Endothelial cell (in vitro differentiated cells): ENCODE data around the gene NRAS. TPM values are rescaled to one million over a fixed set of nuclear protein-coding genes. Genes with fewer than 3 reads are reported as not detected.

ENCODE experiments used
- DNase-seq: peaks from one replicate; pipeline ENCODE4 v3.0.0; 2021; ENCODE audit warnings: low spot score
- H3K27ac Mint-ChIP-seq: one replicate; pipeline ENCODE4 v1.8.0; 2021; ENCODE audit warnings: mixed read lengths, inconsistent platforms; ENCODE audit not compliant: unreplicated experiment
- H3K27me3 Mint-ChIP-seq: one replicate; pipeline ENCODE4 v1.8.0; 2021; ENCODE audit warnings: mild to moderate bottlenecking, moderate library complexity, mixed read lengths, inconsistent platforms; ENCODE audit not compliant: unreplicated experiment
- H3K36me3 Mint-ChIP-seq: one replicate; pipeline ENCODE4 v1.8.0; 2021; ENCODE audit warnings: mild to moderate bottlenecking, low read depth, mixed read lengths, inconsistent platforms; ENCODE audit not compliant: unreplicated experiment
- H3K4me1 Mint-ChIP-seq: one replicate; pipeline ENCODE4 v1.8.0; 2021; ENCODE audit warnings: mild to moderate bottlenecking, mixed read lengths, inconsistent platforms; ENCODE audit not compliant: unreplicated experiment
- H3K4me3 Mint-ChIP-seq: one replicate; pipeline ENCODE4 v1.8.0; 2021; ENCODE audit warnings: mild to moderate bottlenecking, mixed read lengths, inconsistent platforms; ENCODE audit not compliant: unreplicated experiment
- H3K9me3 Mint-ChIP-seq: one replicate; pipeline ENCODE4 v1.8.0; 2021; ENCODE audit warnings: mixed read lengths, inconsistent platforms; ENCODE audit not compliant: unreplicated experiment
- total RNA-seq: library from RNA; stranded (reverse); fragmentation: NEBNext Ultra II Directional; extraction: Animal tissue kit (Norgen Biotek cat#: 25700); gene quantifications from one replicate; pipeline ENCODE4 v1.2.1, GENCODE V29; 2021; ENCODE audit not compliant: unreplicated experiment
- TF ChIP-seq, protein P1 (sequence below): fragments of 200-600 bp; sonication (generic); IDR thresholded peaks from one replicate; pipeline ENCODE4 v1.5.0; 2021; ENCODE audit warnings: antibody characterized with exemption; ENCODE audit not compliant: unreplicated experiment

The NRAS gene
- total RNA-seq, 1 donor from 2014 or later, result 74.0 TPM

DNA sequence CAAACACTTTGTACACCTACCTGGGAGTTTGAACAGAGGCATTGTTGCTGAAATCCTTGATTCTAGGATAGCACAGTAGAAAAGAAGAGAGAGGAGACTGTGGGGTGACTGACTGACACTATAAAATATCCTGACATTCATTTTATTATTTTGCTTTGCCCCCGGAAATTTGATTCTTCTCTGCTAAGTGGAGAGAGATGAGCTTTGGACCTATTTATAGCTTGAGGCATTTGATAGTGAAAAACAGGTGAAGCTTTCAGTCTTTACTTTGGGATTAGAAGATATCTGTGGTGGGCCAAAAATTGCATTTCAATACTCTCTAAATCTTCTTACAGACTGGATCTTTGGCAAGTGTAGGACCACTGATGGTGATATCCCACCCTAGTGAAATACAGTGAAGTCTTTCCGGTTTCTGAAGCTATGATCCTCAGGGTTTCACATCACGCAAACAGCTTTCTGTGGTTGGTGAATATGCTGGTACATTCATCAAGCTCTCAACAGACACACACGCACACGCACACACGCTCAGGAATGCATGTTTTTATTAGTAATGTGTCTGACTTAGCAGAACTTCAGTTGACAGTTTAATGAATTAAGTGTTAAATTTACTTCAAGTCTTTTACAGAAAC, 21.0 kb downstream of the NRAS start, which contains the start of gene AMPD1:
Gene AMPD1 (minus strand): TSS at position 117 of the 629 bp plus-strand sequence. CDS start 75 bp downstream, at position 42.
- Mint-ChIP-seq H3K4me1 (peaks cover 15% of the 10 kb centered on the region), H3K27me3 (peaks cover 7% of the 10 kb centered on the region), H3K27ac (no peak within 1 kb of the TSS), H3K4me3 (no peak within 1 kb of the TSS), H3K9me3 (no peaks in the 10 kb centered on the region), H3K36me3 (no peaks in the 10 kb centered on the region)
- DNase-seq, result no peak
- TF ChIP-seq, protein P1, sequence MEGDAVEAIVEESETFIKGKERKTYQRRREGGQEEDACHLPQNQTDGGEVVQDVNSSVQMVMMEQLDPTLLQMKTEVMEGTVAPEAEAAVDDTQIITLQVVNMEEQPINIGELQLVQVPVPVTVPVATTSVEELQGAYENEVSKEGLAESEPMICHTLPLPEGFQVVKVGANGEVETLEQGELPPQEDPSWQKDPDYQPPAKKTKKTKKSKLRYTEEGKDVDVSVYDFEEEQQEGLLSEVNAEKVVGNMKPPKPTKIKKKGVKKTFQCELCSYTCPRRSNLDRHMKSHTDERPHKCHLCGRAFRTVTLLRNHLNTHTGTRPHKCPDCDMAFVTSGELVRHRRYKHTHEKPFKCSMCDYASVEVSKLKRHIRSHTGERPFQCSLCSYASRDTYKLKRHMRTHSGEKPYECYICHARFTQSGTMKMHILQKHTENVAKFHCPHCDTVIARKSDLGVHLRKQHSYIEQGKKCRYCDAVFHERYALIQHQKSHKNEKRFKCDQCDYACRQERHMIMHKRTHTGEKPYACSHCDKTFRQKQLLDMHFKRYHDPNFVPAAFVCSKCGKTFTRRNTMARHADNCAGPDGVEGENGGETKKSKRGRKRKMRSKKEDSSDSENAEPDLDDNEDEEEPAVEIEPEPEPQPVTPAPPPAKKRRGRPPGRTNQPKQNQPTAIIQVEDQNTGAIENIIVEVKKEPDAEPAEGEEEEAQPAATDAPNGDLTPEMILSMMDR, result no peak

DNA sequence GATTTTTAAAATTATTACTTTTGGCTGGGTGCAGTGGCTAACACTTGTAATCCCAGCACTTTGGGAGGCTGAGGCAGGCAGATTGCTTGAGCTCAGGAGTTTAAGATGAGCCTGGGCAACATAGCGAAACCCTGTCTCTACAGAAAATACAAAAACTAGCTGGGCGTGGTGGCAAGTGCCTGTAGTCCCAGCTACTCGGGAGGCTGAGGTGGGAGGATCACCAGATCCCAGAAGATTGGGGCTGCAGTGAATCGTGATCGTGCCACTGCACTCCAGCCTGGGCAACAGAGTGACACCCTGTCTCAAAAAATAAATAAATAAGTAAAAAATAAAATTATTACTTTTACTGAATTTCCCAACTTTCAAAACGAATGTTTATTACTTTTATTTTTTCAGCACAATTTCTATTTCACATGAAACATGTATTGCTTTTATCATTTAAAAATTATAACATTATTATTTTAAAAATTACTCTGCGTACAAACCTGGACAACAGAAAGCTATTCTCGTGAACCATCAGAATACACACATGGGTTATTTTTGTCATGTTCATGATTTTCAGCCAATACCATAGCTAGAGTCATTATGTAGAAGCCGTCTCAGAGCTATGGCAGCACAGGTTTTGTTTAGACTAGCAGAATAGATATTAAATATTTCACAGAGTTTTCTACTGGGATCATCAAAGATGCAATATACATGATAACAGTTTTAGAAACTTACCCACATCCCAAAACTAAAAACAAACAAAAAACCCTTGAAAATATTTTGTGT, 21.8 kb downstream of the NRAS start:
- TF ChIP-seq, protein P1, result no peak
- no peak for DNase-seq
- no peaks in the 10 kb centered on the region for H3K36me3 Mint-ChIP-seq

DNA sequence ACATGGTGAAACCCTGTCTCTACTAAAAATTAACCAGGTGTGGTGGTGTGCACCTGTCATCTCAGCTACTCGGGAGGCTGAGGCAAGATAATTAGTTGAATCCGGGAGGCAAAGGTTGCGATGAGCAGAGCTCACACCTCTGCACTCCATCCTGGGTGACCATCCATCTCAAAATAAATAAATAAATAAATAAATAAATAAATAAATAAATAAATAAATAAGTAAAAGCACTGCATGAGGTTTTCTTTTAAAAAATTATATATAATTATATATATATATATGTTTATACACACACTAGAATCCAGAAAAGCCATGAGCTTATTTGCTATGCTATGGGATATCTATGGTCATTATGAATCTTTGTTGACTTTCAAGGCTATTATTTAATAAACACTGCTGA, 23.6 kb downstream of the NRAS start:
- H3K4me1 Mint-ChIP-seq, result peaks cover 14% of the 10 kb centered on the region
- no peak overlapping the region for H3K27ac Mint-ChIP-seq
- no peaks in the 10 kb centered on the region for H3K9me3 Mint-ChIP-seq
- peaks cover 8% of the 10 kb centered on the region for H3K27me3 Mint-ChIP-seq
- no peaks in the 10 kb centered on the region for H3K36me3 Mint-ChIP-seq
- no peak overlapping the region for H3K4me3 Mint-ChIP-seq
- TF ChIP-seq, protein P1, result no peak
- DNase-seq, result no peak

More for the DNA sequence above, 21.8 kb downstream of the NRAS start:
- Mint-ChIP-seq H3K9me3 (no peaks in the 10 kb centered on the region), H3K4me1 (peaks cover 14% of the 10 kb centered on the region), H3K27ac (no peak overlapping the region), H3K4me3 (no peak overlapping the region), H3K27me3 (peaks cover 7% of the 10 kb centered on the region)

DNA sequence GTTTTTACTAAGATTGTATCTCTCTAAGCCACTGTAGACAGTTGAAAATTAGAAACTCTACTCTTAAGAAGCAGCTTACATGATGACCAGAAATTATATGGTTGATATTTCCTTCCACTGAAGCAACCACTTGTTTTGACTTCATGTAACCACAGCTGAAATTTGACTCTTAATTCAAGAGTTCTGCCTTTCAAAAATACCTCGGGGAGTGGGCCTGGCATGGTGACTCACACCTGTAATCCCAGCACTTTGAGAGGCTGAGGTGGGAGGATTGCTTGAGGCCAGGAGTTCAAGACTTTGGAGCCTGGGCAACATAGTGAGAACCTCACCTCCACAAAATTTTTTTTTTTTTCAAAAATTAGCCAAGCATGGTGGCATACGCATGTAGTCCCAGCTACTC, 25.5 kb downstream of the NRAS start:
- no peak for DNase-seq
- Mint-ChIP-seq H3K27ac (no peak overlapping the region), H3K9me3 (no peaks in the 10 kb centered on the region), H3K4me1 (peaks cover 8% of the 10 kb centered on the region), H3K36me3 (no peaks in the 10 kb centered on the region), H3K27me3 (peaks cover 8% of the 10 kb centered on the region), H3K4me3 (no peak overlapping the region)
- TF ChIP-seq, protein P1, result no peak

DNA sequence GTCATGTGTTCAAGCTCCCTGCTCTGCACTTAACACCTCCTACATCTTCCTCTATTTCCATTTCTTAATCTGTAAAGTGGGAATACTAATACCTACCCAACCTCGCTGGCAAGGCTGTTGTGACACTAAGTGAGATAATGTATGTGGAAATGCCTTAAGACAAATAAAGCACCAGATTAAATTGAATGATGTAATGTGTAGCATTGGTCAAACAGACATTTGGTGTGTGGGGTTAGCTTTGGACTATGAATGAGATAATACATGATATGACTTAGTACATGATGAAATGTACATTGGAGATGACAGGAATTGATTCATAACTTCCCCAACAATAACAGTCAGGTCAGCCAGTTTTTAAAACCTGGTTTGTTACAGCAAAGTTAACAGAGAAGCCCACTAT, 26.4 kb downstream of the NRAS start:
- TF ChIP-seq, protein P1, result no peak
- H3K27me3 Mint-ChIP-seq, result peaks cover 3% of the 10 kb centered on the region
- H3K36me3 Mint-ChIP-seq, result no peaks in the 10 kb centered on the region
- peaks cover under 1% of the 10 kb centered on the region for H3K4me1 Mint-ChIP-seq
- no peak overlapping the region for H3K4me3 Mint-ChIP-seq
- DNase-seq, result no peak
- H3K27ac Mint-ChIP-seq, result no peak overlapping the region
- H3K9me3 Mint-ChIP-seq, result no peaks in the 10 kb centered on the region
